GM12864 (cell line): Measurements from ENCODE around the gene BCL11A.
A peak's percentile ranks its signal among the peaks of the same experiment; 100 is the strongest.
"Not testable (repeated sequence)": the region's sequence is repeated elsewhere in the genome, so short reads cannot be mapped to it uniquely, and the experiment has no call there.

Experiments
- DNase-seq: peaks from one replicate; pipeline ENCODE4 v3.0.0-alpha.2; 2011; ENCODE audit warnings: low read depth
- H3K4me3 ChIP-seq: 2 replicates; pipeline ENCODE4 v1.5.1; 2011; ENCODE audit warnings: mild to moderate bottlenecking, low read depth, low read length, control low read depth
- TF ChIP-seq, protein P1 (sequence below): IDR thresholded peaks from 2 replicates; pipeline ENCODE4 v1.5.1; 2011; ENCODE audit warnings: low read depth, mild to moderate bottlenecking, moderate library complexity, low read length, control low read depth, inconsistent platforms; ENCODE audit errors: missing control alignments

BCL11A gene

GRCh38 chr2:60432035-60432601, 121.3 kb downstream of the BCL11A start:
- TF ChIP-seq, protein P1, sequence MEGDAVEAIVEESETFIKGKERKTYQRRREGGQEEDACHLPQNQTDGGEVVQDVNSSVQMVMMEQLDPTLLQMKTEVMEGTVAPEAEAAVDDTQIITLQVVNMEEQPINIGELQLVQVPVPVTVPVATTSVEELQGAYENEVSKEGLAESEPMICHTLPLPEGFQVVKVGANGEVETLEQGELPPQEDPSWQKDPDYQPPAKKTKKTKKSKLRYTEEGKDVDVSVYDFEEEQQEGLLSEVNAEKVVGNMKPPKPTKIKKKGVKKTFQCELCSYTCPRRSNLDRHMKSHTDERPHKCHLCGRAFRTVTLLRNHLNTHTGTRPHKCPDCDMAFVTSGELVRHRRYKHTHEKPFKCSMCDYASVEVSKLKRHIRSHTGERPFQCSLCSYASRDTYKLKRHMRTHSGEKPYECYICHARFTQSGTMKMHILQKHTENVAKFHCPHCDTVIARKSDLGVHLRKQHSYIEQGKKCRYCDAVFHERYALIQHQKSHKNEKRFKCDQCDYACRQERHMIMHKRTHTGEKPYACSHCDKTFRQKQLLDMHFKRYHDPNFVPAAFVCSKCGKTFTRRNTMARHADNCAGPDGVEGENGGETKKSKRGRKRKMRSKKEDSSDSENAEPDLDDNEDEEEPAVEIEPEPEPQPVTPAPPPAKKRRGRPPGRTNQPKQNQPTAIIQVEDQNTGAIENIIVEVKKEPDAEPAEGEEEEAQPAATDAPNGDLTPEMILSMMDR: no peak
- DNase-seq: no peak
- H3K4me3 ChIP-seq: no peak overlapping the region

DNA sequence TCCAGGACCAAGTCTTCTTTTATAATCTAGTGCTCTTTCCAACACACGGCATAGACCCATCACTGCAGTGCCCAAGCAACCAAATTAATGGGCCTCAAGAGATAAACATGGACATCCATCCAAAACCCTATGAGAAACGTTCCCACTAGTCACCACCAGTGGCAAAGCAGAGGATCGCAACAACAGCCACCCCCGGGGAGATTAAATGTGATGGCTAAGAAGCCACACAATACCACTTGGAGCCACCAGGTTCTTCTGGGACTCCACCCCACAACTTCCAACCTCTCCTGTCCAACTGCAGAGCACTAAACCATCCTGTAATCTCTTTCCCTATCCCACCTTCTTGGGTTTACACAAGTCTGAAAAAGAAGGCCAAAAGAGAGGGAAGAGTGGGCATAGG, 123.8 kb downstream of the BCL11A start:
- no peak for DNase-seq
- TF ChIP-seq, protein P1: peak; percentile 4
- no peak overlapping the region for H3K4me3 ChIP-seq

DNA sequence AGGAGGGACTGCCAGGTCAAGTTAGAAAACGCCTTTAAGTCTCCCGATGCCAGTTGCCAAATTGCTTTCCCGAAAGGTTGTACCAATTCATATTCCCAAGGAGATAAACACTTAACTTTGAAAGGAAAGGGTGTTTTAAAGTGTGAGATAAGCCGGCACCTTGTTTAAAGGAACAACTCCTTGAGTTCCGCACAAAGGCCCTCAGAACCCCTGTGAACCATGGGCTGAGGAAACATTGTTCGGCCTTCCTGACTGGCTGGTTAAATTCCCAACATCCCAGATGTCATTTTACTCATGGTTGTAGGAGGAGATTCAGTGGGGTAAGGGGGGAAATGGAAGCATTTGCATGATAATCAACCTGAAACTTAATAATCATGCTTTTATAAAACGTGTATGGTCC, 126.6 kb downstream of the BCL11A start:
- TF ChIP-seq, protein P1: no peak
- no peak for DNase-seq
- H3K4me3 ChIP-seq: no peak overlapping the region

DNA sequence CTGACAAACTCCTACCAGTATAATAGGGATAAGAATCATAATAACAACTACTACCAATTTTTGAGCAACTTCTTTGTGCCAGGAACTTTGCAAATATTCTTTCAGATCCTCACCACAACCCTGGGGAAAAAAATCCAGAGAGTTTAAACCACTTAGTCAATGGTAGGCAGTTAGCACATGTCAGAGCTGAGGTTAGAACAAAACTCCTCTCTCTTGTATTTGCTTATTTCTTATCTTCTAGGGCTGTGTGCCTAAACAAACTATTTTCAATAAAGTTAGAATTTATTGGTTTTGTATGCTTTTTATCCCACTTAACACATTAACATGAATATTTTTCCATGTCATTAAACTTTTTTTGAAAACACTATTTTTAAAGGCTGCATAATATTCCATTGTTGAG, 127.1 kb downstream of the BCL11A start:
- no peak overlapping the region for H3K4me3 ChIP-seq
- DNase-seq: no peak
- TF ChIP-seq, protein P1: no peak

GRCh38 chr2:60424233-60424632, 129.2 kb downstream of the BCL11A start:
- no peak for DNase-seq
- TF ChIP-seq, protein P1: no peak
- no peak overlapping the region for H3K4me3 ChIP-seq

DNA sequence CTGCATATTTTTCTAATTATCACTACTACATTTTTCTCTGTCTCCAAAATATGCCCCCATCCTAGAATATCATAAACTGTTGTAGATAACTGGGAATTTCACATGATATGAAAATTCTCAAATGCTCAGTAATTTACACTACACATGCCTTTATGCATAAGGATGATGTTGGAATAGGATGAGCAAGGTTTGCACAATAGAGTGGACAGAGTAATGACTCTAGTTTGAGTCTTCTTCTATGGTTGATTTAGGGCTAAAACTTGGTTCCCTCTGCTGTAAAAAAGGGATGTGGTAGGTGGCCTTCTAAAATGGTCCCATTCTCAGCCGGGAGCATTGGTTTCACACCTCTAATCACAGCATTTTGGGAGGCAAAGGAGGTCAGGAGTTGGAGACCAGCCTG, 129.9 kb downstream of the BCL11A start:
- H3K4me3 ChIP-seq: no peak overlapping the region
- TF ChIP-seq, protein P1: no peak
- DNase-seq: no peak

DNA sequence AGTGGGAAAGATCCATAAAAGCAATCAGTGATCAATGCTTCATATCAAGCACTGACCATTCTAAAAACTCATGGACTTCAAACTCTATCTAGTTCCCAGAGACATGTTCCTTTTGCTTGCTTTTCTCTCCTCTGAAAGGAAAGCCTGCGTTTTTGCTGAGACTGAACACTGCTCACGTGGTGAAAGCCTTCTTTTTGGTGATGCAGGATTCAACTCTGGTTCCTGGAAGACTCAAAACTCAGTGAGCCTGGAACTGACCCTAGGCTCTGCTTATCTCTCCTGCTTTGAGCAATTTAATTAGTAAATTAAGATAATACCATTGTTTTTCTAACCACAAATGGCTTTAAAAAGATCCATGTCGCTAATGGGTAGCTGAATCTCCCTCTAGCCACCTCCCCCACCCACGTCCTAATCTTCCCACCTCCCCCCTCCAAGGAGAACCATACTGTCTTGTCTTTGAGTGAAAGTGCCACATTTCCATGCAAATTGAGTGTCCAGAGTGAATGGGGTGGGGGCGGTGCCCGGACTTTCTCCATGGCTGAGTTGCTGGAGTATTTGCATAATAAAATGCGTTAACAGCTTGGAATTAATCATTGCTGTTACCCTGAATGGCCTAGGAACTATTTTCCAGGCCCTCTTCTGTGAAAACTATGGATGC, 130.5 kb downstream of the BCL11A start:
- TF ChIP-seq, protein P1: no peak

DNA sequence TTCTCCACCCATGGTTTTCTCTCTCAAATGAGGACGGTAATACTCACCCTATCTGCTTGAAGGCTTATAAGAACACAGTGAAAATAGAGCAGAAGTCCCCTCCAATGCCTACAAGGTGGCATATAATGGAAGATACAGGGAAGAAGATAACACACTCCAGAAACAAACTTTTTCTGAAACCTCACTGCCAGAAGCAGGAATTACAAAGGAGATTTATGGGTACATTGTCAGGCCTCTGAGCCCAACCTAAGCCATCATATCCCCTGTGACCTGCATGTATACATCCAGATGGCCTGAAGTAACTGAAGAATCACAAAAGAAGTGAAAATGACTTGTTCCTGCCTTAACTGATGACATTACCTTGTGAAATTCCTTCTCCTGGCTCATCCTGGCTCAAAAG, 136.2 kb downstream of the BCL11A start:
- not testable (repeated sequence) for DNase-seq, H3K4me3 ChIP-seq

More for the DNA sequence above, 130.5 kb downstream of the BCL11A start:
- no peak overlapping the region for H3K4me3 ChIP-seq
- DNase-seq: no peak
